ENCODE measurements around the gene C2orf15.
"Not testable (repeated sequence)": the region's sequence is repeated elsewhere in the genome, so short reads cannot be mapped to it uniquely, and the experiment has no call there.

Gene C2orf15

DNA sequence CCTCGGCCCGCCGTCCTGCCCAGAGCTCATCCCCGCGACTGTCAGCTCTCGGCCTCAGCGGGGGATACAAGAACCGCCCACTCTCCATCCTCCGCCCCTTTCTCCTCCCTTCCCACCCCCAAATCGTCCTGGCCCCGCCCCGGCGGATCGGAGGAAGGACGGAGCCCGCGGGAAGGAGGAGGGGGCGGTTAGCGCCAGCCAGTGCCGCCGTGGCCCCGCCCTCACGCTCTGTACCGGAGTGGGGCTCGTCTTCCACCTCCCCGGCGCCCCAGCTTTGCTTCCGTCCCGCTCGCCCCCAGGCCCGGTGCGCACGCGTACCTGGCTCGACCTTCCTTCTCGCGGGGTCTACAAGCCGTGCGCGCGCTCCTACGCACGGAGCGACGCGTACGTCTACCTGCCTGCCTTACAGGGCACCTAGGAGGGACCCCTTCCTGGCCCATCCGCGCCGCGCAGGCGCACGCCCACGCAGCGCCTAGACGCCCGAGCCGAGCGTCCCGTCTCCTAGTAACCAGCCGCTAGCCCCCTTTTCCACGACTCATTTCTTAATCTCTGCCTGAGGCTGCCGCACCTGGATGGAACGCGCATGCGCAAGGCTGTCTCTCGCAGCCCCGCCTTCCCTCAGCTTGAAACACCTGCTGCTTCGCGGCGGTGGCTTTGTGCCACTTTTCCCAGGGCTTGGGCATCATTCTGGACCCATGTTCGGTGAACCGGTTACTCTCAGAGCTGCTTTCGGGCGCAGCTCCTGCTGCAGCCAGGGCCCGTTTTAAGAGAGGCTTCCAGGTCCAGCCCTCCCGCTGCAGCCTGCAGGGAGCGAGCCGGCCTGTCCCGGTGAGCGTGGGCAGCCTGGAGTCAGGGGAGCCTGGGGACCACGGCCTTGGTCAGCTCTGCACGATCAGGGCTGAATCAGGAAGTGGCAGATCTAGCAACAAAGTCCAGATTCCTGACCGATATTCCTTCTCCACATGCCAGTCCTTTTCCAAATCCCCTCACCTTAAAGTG is at the start of gene C2orf15:
Gene C2orf15 (plus strand): TSS at position 598 of the 999 bp plus-strand sequence. CDS start 8,852 bp downstream, outside the sequence.
- DNase-seq (ENCODE audit: low spot score), result peak; percentile 47

DNA sequence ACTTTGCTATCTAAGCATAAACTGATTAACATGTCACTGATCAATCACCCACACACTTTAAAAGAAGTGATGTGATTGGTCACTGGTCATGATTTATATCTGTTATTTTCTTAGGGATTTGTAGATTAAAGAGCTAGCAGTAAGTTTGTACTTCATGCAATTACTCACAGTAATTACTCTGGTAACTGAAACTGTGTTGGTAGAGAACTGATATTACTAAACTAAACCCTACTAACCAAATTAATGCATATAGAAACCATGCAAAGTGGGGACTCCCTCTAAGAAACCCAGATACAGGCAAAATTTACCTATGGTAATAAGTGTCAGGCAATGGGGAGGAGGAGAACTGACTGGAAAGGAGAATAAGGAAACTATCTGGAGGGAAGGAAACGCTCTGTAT is 44.8 kb upstream of the C2orf15 start:
- DNase-seq (ENCODE audit: low spot score), result no peak

GRCh38 chr2:99101697-99102096 is 39.8 kb upstream of the C2orf15 start:
- no peak for DNase-seq (ENCODE audit: low spot score)

DNA sequence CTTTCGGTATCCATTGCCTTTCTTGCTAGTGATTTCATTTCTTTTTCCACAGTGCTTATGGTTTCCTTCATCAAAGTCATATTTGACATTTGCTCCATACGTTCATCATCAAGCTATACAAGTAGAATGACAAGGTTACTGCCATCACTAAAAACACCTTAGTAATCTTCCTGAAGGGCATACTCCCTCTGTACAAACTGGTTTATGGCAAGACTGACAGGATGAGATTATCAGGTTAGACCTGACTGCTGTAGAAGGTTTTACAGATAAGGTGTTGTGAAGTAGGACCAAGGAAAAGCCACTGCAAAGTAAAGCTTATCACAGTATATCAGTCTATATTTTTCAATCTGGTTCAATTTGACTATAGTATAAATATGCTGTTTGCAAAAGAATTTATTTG is 37.5 kb upstream of the C2orf15 start:
- no peak for DNase-seq (ENCODE audit: low spot score)

GRCh38 chr2:99106913-99107312 is 34.6 kb upstream of the C2orf15 start:
- DNase-seq (ENCODE audit: low spot score), result no peak

DNA sequence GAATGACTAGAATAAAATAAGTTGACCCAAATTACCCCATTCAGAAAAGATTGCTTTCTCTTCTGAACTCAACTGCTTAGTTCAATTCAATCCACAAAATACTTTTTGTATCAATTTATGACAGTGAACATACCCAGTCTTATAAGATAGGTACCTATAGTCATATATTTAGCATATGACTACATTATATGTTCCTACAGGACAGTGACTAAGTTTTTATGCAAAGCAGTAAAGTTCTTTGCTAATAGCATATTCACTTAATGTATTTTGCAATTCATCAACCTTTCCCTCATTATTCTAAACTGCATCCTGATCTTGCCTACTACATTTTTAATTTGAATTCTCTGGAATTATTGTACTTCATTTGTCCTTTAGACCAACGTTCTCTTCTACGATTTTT is 30.3 kb upstream of the C2orf15 start:
- no peak for DNase-seq (ENCODE audit: low spot score)

DNA sequence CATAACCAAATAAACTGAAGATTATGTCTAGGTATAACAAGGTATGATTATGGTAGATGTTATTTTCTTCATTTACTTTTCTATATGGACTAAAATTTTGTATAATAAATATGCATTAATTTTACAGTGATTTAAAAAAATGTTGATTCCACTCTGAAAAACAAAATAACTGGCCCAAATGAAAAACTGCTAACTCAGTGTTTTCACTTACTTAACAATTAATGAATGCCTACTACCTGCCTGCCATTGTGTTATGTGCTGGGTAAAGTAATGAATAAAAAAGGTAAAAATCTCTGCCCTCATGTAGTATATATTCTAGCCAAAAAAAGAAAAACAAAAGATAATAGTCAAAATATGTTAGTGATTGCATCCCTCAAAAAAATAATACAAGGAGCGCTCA is 29.6 kb upstream of the C2orf15 start:
- DNase-seq (ENCODE audit: low spot score), result no peak

- no peak for DNase-seq (ENCODE audit: low spot score)
These were observed 28.9 kb upstream of the C2orf15 start for GRCh38 chr2:99112617-99113016.

- DNase-seq (ENCODE audit: low spot score), result no peak
These were observed 13.5 kb upstream of the C2orf15 start for GRCh38 chr2:99127981-99128380.

DNA sequence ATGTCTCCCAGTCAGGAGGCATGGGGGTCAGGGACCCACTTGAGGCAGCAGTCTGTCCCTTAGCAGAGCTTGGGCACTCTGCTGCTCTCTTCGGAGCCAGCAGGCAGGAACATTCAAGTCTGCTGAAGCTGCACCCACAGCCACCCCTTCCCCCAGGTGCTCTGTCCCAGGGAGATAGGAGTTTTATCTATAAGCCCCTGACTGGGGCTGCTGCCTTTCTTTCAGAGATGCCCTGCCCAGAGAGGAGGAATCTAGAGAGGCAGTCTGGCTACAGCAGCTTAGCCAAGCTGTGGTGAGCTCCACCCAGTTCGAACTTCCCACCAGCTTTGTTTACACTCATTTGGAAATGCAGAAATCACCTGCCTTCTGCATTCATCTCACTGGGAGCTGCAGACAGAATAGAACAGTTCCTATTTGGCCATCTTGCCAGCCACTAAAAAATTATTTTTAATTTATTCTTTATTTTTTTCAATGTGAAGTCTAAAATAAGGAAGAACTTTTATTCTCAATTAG is 6.4 kb upstream of the C2orf15 start:
- DNase-seq (ENCODE audit: low spot score), result not testable (repeated sequence)

- no peak for DNase-seq (ENCODE audit: low spot score)
These were observed 2.5 kb upstream of the C2orf15 start for GRCh38 chr2:99139003-99139402.

DNA sequence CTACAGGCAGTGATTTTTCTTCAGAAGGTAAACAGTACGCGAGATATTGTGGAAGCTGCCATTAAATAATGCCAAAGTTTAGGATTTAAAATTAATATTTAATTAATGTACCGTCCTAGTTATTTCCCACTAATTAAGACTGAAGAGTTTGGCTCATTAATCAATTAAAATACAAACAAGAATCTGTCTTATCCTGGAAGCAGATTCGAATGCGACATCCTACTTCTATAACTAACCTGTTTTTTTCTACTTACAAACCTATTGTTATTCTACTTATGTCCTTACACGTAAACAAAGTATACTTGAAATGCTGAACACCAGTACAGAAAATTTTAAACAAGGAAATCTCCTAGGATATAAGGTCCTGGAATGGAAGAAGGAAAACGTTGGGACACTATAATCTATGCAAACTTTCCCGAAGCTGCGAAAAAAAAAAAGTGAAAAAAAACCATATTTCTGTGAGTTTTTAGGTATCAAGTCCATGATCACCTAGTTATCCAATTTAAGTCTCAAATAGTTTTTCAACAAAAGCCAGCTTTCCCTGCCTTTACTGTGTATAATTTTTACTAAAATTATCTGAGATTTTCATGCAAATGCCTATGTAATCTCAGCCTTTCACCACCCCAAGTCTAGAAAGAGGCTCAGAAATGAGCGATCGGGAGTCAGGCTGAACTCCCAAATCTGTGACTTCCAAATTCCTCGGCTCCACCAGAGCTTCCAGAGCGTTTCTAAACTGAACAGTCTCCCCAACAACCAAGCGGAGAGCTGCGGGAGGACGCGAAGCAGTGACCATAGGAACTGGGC is 1.2 kb upstream of the C2orf15 start:
- DNase-seq (ENCODE audit: low spot score), result no peak

- DNase-seq (ENCODE audit: low spot score), result peak; percentile 16
These were observed 722 bp upstream of the C2orf15 start for GRCh38 chr2:99140860-99141109.

DNA sequence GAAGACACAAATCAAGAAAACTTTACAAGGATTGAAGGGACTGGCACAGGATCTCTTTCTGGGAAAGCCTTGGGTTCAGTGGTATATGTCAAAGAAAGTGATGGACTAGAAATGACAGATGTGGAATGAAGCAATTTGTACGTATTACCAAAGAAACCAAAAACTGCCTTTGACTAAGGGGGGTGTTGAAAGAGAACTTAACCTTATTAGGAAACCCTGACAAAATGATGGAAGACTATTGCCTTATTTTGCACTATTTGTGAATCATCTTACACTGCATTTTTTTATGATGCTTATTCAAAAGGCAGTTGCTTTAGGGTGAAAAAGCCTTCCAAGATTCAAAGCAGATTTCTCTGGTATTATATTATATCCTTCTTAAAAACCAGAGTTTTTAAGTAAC is 9.2 kb downstream of the C2orf15 start:
- no peak for DNase-seq (ENCODE audit: low spot score)

GRCh38 chr2:99152199-99152895 is 10.8 kb downstream of the C2orf15 start:
- no peak for DNase-seq (ENCODE audit: low spot score)

DNA sequence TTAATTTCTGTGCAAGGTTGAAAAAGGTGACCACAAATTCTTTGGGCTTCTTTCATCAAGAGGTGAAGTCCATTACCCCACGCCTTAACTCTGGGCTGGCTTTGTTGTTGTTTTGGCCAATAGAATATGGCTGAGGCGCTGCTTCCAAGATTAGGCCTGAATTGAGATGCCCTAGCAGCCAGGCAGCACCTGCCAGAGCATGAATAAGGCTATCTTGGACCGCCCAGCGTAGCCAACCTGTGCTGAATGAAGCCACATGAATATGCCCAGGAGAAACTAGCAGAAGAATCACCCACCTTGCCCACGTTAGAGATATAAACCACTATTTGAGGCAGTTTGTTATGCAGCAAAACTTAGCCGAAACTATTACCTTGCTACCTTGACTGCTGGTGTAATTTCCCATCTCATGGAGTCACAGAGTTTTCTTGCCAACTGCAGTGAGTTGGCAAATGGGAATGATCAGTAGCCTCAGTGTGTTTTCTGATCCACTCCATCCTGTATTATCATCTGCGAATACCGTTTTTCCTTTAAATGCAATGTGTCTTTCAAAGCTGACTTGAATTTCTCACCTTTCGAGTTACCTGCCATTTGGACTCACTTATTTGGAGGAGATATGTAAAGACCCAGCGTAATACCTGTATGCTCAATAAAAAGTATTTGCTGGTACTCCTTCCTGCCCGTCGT is 12.6 kb downstream of the C2orf15 start:
- DNase-seq (ENCODE audit: low spot score), result no peak

DNA sequence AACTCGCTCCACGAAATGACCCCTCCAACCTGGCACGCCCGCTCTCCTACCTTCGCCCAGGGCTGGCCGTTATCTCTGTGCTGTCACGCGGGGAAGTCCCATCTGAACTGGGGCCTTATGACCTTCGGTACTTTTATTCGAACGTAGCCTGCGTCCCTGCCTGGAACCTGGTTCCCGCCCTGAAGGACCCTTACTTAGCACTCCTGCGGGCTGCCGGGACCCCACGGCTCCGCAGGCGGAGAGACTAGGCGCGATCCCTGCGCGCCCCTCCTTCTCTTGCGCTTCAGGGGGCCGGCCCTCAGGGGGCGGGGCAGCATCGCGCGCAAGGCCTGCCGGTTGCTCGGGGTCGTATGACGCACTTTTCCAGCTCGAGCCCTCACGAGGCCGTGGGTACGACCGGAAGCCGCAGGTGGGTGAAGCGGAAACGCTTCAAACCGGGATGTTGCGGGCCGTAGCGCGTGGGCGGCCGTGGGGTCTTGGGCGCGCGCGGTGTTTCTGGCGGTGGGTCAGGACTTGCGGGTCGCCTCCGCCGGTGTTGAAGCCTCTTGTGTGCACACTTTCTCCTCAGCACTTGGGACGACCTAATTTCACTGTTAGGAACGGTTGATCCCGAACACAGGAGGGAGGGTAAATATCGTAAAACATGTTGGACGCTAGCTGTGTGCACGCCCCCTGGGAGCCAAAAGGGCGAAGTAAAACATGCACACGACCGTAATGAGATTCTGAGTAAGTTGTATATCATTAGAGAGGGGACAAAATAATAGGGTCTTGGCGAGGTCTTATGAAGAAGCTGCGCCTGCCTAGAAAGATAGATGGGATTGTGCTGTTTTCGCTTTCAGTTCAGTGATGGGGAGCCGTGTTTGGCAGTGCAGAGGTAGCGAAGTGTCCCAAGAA is 13.4 kb downstream of the C2orf15 start, which contains the start of the genes LIPT1 and TSGA10:
Gene LIPT1 (plus strand): TSS at position 325 of the 894 bp plus-strand sequence. CDS start 6,991 bp downstream, outside the sequence.
Gene TSGA10 (minus strand): TSS at position 300 of the 894 bp plus-strand sequence. CDS start 45,503 bp downstream, outside the sequence.
- DNase-seq (ENCODE audit: low spot score), result peak; percentile 79

- DNase-seq (ENCODE audit: low spot score), result no peak
These were observed 15.4 kb downstream of the C2orf15 start for GRCh38 chr2:99156891-99157290.

GRCh38 chr2:99158599-99158998 is 17.1 kb downstream of the C2orf15 start:
- DNase-seq (ENCODE audit: low spot score), result no peak

DNA sequence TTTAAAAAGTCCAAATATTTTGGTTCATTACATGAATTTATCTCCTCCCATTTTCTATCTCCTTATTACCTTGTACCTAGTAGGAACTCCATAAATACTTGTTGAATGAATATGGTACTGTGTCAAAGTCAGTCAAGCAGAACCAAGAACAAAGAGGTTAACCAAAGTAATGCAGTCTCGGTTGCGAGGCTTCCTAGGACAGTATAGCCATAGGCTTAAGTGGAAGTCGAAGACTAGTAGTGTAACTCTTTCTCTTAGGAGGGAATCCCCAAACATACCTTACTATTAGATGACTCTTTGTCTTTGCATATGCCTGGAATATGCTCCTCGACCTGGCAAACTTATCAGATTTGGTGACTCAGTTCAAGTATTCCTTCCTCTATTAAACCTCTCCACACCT is 18.1 kb downstream of the C2orf15 start:
- no peak for DNase-seq (ENCODE audit: low spot score)

Data from kidney capillary endothelial cell (primary cell).